Fibroblast of pulmonary artery (primary cell): Measurements from ENCODE around the gene EXOC6.

Source experiments
- DNase-seq: peaks from one replicate; pipeline ENCODE4 v3.0.0-alpha.2; 2010; ENCODE audit warnings: low read depth
- H3K4me3 ChIP-seq: replicated peaks from 2 replicates; pipeline ENCODE4 v1.5.1; 2011; ENCODE audit warnings: low read depth, mild to moderate bottlenecking, control low read depth, low read length, moderate library complexity
- CTCF ChIP-seq: IDR thresholded peaks from 2 replicates; pipeline ENCODE4 v1.5.1; 2011; ENCODE audit warnings: mild to moderate bottlenecking, control low read depth, low read length, inconsistent platforms; ENCODE audit errors: missing control alignments

EXOC6 gene

DNA sequence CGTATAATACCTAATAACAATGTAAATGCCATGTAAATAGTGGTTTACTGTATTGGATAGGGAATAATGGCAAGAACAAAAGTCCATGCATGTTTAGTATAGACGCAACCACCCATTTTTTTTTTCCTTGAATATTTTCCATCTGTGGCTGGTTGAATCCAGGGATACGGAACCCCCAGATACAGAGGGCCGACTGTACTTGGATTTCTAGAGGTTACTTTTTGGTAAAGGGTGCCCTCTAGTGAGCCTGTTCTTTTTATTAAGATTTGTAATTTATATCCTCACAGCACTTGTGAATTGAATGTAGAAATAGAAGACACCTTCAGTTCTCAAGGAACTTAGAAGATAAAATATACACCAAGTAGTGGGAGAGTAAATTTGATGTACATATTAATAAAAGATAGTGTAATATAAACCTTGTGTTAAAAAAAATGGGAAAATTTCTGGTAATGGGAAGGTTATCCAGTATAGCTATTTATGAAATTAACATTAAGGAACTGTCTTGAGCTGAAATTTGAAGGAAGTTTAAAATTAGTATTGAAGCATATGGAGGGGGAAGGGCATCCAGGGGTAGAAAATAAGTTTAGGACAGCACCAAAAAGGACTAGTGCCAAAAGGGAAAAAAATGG, 32.0 kb downstream of the EXOC6 start:
- H3K4me3 ChIP-seq: no peak overlapping the region
- TF ChIP-seq CTCF: peak; percentile 50
- DNase-seq: peak; percentile 84

GRCh38 chr10:92880917-92881316, 32.6 kb downstream of the EXOC6 start:
- no peak for DNase-seq
- no peak overlapping the region for H3K4me3 ChIP-seq
- no peak for TF ChIP-seq CTCF

DNA sequence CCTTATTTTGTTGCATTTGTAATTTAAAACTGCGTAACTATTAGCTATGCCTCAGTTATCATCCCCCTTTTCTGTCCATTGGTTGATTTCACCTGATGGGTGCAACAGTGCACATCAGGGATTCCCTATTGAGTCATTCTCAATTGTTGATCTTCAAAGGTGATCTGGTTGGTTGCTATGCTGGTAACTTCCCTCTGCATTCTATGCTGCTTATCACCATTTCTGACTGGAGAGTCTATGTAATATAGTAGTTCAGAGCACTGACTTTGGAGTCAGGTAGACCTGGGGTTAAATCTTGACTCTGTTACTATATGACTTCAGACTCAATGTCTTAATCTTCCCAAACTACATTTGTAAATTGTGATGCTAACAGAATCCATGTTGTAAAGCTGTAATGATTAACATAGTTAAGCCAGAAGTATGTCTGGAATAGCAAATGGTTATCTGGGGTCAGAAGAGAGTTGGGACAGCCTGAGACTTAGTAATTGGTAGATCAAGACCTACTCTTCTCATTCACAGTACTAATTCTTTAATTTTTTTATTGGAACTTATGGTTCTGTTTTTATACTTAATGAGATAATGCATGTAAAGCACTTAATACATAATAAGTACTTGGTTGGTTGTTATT, 38.1 kb downstream of the EXOC6 start:
- no peak for TF ChIP-seq CTCF
- H3K4me3 ChIP-seq: no peak overlapping the region
- DNase-seq: no peak

DNA sequence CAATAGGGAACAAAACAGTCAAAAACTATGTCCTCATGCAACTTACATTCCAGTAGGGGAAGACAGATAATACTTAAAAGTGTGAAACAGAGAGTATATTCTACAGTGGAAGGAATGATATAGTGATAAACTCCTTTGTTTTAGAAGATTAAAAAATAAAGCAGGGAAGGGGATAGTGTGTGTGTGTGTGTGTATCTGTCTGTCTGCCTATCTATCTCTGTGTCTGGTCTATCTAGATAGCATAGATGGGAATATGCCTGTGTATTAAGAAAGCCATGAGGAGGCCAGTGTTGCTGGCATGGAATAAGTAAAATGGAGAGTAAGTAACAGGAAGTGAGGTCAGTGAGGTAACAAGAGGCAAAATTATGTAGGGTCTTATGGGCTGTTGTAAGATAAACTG, 42.2 kb downstream of the EXOC6 start:
- TF ChIP-seq CTCF: no peak
- DNase-seq: no peak
- no peak overlapping the region for H3K4me3 ChIP-seq

DNA sequence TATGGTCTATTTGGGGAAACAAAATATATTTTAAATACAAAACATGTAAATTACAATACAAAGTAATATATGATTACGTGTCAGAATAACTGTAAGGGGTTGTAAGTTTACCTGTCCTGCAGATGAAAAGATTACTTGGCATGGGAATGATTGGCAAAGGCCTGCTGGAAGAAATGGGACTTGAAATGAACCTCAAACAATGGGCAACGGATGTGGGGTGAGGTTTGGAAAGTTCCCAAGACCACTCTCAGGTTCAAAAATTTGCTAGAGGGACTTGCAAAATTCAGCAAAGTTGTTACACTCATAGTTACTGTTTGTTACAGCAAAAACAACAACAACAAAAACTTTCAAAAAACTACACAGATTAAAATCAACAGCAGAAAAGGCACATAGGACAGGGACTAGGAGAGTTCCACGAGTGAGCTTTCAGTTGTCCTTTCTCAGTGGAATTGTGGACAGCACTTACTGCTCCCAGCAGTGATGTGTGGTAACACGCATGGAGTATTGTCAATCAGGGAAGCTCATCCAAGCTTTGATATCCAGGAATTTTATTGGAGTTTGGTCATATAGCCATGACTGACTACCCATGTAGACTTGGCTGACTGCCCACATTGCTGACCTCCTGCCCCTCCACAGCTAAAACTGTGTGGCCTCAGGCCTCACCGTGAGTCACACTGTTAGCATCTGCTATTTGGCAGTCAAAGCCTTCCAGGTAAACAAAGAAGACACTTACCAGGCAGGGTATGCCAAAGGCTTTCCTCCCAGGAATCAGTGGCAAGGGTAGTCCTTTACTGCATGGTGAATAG, 43.8 kb downstream of the EXOC6 start:
- peak; percentile 85 for DNase-seq
- H3K4me3 ChIP-seq: no peak overlapping the region
- TF ChIP-seq CTCF: no peak

- DNase-seq: no peak
- H3K4me3 ChIP-seq: no peak overlapping the region
- TF ChIP-seq CTCF: no peak
These were observed 44.4 kb downstream of the EXOC6 start for GRCh38 chr10:92892691-92893054.
